Thoracic aorta (tissue), 2 donors: ENCODE data around the gene ANP32E. TPM values are rescaled to one million over a fixed set of nuclear protein-coding genes. Genes with fewer than 3 reads are reported as not detected.
"Not testable (repeated sequence)": the region's sequence is repeated elsewhere in the genome, so short reads cannot be mapped to it uniquely, and the experiment has no call there.

Experiments used
- ATAC-seq: fragments of 150-250 bp; one replicate; pipeline ENCODE4 v1.8.0; 2017; ENCODE audit warnings: low read depth; ENCODE audit not compliant: insufficient number of reproducible peaks, low FRiP score
- DNase-seq: peaks from one replicate; pipeline ENCODE4 v3.0.0-alpha.2; 2020; ENCODE audit warnings: low spot score
- H3K27ac ChIP-seq, 2 donors: fragments of 200-600 bp; sonication (generic); 1 replicate in 1 of 2; 2 replicates in 1 of 2; pipeline ENCODE4 v1.5.1; 2016; ENCODE audit warnings: mild to moderate bottlenecking in 2 of 2, moderate library complexity in 2 of 2
- H3K27me3 ChIP-seq: fragments of 200-600 bp; sonication (generic); replicated peaks from 2 replicates; pipeline ENCODE4 v1.6.0; 2016; ENCODE audit warnings: mild to moderate bottlenecking; ENCODE audit not compliant: insufficient read depth
- H3K36me3 ChIP-seq: fragments of 200-600 bp; sonication (generic); one replicate; pipeline ENCODE4 v1.5.1; 2016
- H3K4me1 ChIP-seq, 2 donors: fragments of 200-600 bp; sonication (generic); 1 replicate in 1 of 2; 2 replicates in 1 of 2; pipeline versions ENCODE4 v1.5.1 to v1.6.0; 2016; ENCODE audit warnings: low read depth in 2 of 2, mild to moderate bottlenecking in 1 of 2; ENCODE audit not compliant: control insufficient read depth in 1 of 2
- H3K4me3 ChIP-seq: fragments of 200-600 bp; sonication (generic); 2 replicates; pipeline ENCODE4 v1.5.1; 2016; ENCODE audit warnings: mild to moderate bottlenecking
- H3K9me3 ChIP-seq: fragments of 200-600 bp; sonication (generic); 2 replicates; pipeline ENCODE4 v1.5.1; 2016
- CTCF ChIP-seq: fragments of 200-600 bp; sonication (generic); IDR thresholded peaks from one replicate; pipeline ENCODE4 v1.5.1; 2019; ENCODE audit warnings: antibody characterized with exemption
- total RNA-seq, 2 donors: library from RNA; depleted of rRNA; stranded (reverse); fragments of >200 nt; gene quantifications; one replicate each; pipeline versions ENCODE4 v1.1.0 to v1.2.3, GENCODE V29; 2016

ANP32E gene
- total RNA-seq, 2 donors from 2014 or later, result 10.7 to 22.2 TPM

GRCh38 chr1:150214099-150214756 lies 21.7 kb downstream of the ANP32E start:
- not testable (repeated sequence) for H3K4me1 ChIP-seq, H3K9me3 ChIP-seq, H3K36me3 ChIP-seq, ATAC-seq, DNase-seq, H3K27me3 ChIP-seq
- Histone ChIP-seq H3K4me3 (peak overlapping the region; percentile 70), H3K27ac (peak overlapping the region; percentile 76 to 82)
- peak; percentile 6 for TF ChIP-seq CTCF

- TF ChIP-seq CTCF, result peak; percentile 18
- peak overlapping the region; percentile 70 for H3K4me3 ChIP-seq
- ATAC-seq, result peak; percentile 87
- H3K27ac ChIP-seq, result peak overlapping the region; percentile 76 to 82
- peaks cover 0 to 4% of the 10 kb centered on the region in 2 donors for H3K4me1 ChIP-seq
- DNase-seq, result peak; percentile 80
- H3K9me3 ChIP-seq, result no peaks in the 10 kb centered on the region
- no peaks in the 10 kb centered on the region for H3K36me3 ChIP-seq
- no peaks in the 10 kb centered on the region for H3K27me3 ChIP-seq
These were observed 22.5 kb downstream of the ANP32E start for GRCh38 chr1:150213170-150214098.

- Histone ChIP-seq H3K9me3 (no peaks in the 10 kb centered on the region), H3K36me3 (no peaks in the 10 kb centered on the region), H3K4me3 (no peak overlapping the region), H3K4me1 (peaks cover 0 to 4% of the 10 kb centered on the region in 2 donors), H3K27ac (no peak overlapping the region), H3K27me3 (no peaks in the 10 kb centered on the region)
- TF ChIP-seq CTCF, result no peak
- DNase-seq (no peak), ATAC-seq (no peak)
These were observed 23.8 kb downstream of the ANP32E start for GRCh38 chr1:150212070-150212469.

GRCh38 chr1:150210706-150211105 lies 25.2 kb downstream of the ANP32E start:
- H3K36me3 ChIP-seq, result no peaks in the 10 kb centered on the region
- no peak for TF ChIP-seq CTCF
- H3K4me1 ChIP-seq, result peaks cover 0 to 4% of the 10 kb centered on the region in 2 donors
- H3K4me3 ChIP-seq, result no peak overlapping the region
- H3K9me3 ChIP-seq, result no peaks in the 10 kb centered on the region
- no peak overlapping the region for H3K27ac ChIP-seq
- ATAC-seq, result no peak
- DNase-seq, result no peak
- no peaks in the 10 kb centered on the region for H3K27me3 ChIP-seq

GRCh38 chr1:150210091-150210490 lies 25.8 kb downstream of the ANP32E start:
- no peak for ATAC-seq
- no peaks in the 10 kb centered on the region for H3K27me3 ChIP-seq
- no peaks in the 10 kb centered on the region for H3K9me3 ChIP-seq
- H3K4me1 ChIP-seq, result peaks cover 0 to 4% of the 10 kb centered on the region in 2 donors
- TF ChIP-seq CTCF, result no peak
- H3K4me3 ChIP-seq, result no peak overlapping the region
- no peak overlapping the region for H3K27ac ChIP-seq
- H3K36me3 ChIP-seq, result no peaks in the 10 kb centered on the region
- DNase-seq, result no peak

- not testable (repeated sequence) for ATAC-seq, H3K36me3 ChIP-seq, H3K27me3 ChIP-seq, H3K4me3 ChIP-seq, H3K4me1 ChIP-seq, H3K9me3 ChIP-seq, H3K27ac ChIP-seq, DNase-seq
These were observed 27.5 kb downstream of the ANP32E start for GRCh38 chr1:150208460-150208859.
